Coronary artery (tissue), 2 donors: ENCODE results near the gene GPR37.

Experiments
- DNase-seq: peaks from one replicate; pipeline ENCODE4 v3.0.0-alpha.2; 2017; ENCODE audit warnings: low spot score
- H3K27ac ChIP-seq, 2 donors: fragments of 200-600 bp; sonication (generic); one replicate each; pipeline ENCODE4 v1.5.1; 2016 to 2019
- H3K4me3 ChIP-seq: fragments of 200-600 bp; sonication (generic); 2 replicates; pipeline ENCODE4 v1.5.1; 2016; ENCODE audit warnings: mild to moderate bottlenecking, moderate library complexity
- TF ChIP-seq, protein P1 (sequence below): fragments of 200-600 bp; sonication (generic); IDR thresholded peaks from one replicate; pipeline ENCODE4 v1.5.1; 2019; ENCODE audit warnings: antibody characterized with exemption

Gene GPR37

DNA sequence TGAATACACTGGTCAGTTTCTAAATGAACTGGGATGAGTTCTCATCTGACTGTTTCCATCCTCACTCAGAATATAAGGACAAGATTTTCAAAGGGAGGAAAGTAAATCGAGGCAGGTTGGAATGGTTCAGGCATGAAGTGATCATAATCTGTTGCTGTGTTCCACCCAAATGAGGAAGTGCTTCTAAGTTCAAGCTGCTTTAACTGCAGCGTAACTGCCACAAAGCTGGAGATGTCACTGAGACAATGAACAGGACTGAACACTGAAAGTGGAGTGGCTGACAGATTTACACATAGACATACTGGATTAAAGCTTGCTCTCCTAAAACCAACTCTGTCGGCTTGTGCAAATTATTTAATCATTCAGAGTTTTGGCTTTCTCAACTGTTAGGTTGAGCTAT lies 66.6 kb downstream of the GPR37 start:
- Histone ChIP-seq H3K4me3 (no peak overlapping the region), H3K27ac (no peak overlapping the region)
- no peak for DNase-seq
- TF ChIP-seq, protein P1, sequence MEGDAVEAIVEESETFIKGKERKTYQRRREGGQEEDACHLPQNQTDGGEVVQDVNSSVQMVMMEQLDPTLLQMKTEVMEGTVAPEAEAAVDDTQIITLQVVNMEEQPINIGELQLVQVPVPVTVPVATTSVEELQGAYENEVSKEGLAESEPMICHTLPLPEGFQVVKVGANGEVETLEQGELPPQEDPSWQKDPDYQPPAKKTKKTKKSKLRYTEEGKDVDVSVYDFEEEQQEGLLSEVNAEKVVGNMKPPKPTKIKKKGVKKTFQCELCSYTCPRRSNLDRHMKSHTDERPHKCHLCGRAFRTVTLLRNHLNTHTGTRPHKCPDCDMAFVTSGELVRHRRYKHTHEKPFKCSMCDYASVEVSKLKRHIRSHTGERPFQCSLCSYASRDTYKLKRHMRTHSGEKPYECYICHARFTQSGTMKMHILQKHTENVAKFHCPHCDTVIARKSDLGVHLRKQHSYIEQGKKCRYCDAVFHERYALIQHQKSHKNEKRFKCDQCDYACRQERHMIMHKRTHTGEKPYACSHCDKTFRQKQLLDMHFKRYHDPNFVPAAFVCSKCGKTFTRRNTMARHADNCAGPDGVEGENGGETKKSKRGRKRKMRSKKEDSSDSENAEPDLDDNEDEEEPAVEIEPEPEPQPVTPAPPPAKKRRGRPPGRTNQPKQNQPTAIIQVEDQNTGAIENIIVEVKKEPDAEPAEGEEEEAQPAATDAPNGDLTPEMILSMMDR: no peak

GRCh38 chr7:124697746-124698145 lies 67.8 kb downstream of the GPR37 start:
- DNase-seq: no peak
- no peak overlapping the region for H3K27ac ChIP-seq
- no peak overlapping the region for H3K4me3 ChIP-seq
- TF ChIP-seq, protein P1: no peak
